Measurements from ENCODE around the gene TEX2. TPM values are rescaled to one million over a fixed set of nuclear protein-coding genes. Genes with fewer than 3 reads are reported as not detected.
A peak's percentile ranks its signal among the peaks of the same experiment; 100 is the strongest.

Gene TEX2
- polyA plus RNA-seq, 3 donors = 6.5 to 8.7 (median 7.8) TPM

DNA sequence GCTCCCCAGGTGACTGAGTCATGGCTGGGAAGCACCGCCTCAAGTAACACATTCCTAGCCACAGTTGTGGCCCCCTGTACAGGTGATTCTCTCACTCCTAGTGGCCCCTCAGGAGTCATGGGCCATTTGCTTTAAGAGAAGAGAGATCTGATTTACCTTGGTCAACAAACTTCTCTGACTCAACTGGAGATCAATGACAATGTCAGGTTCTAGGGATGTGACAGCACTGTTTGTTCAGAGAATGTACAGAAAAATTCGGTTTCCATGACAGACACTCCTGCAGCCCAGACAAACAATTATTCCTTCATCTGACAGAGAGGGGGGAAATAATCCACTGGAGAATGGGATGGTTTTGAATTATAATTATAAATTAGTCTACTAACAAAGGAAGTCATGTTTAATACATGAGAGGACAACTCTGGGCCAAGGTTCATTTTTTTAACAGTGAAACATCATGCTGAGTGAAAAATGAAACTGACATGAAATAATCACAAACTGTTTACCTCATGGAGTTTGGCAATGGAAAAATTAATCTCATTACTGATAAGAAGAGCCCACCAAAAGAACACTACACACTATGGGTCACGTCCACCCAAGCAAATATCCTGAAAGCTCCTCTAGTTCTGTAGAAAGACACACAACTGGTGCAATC lies 142.8 kb downstream of the TEX2 start:
- Histone ChIP-seq H3K4me1 (ENCODE audit: control insufficient read depth in 1 of 2, insufficient read depth in 2 of 2, low read length in 2 of 2) (peaks cover 52 to 59% of the 10 kb centered on the region in 2 donors), H4K20me1 (ENCODE audit: insufficient read depth, low read length) (peaks cover 63% of the 10 kb centered on the region), H3K4me2 (replicated peaks; ENCODE audit: extremely low read depth, low read length, poor library complexity, severe bottlenecking) (no peak overlapping the region), H3K9ac (ENCODE audit: insufficient read depth, low read length, poor library complexity, severe bottlenecking) (no peak overlapping the region), H3K27me3 (ENCODE audit: control insufficient read depth in 2 of 2, insufficient read depth in 2 of 2, low read length in 2 of 2) (no peaks in the 10 kb centered on the region), H3K4me3 (replicated peaks in 1 of 3; ENCODE audit: low read depth in 2 of 3, low read length in 3 of 3) (peak overlapping the region in 1 of 3 experiments; percentile 14), H3K36me3 (replicated peaks in 1 of 2; ENCODE audit: control insufficient read depth in 1 of 2, insufficient read depth in 2 of 2, low read length in 2 of 2) (peaks cover 0 to 11% of the 10 kb centered on the region in 2 donors), H3K27ac (ENCODE audit: low read depth in 1 of 2, low read length in 2 of 2) (no peak overlapping the region), H2AFZ (ENCODE audit: insufficient read depth, low read depth, low read length, poor library complexity, severe bottlenecking) (no peak overlapping the region), H3K9me3 (replicated peaks in 1 of 2; ENCODE audit: control insufficient read depth in 1 of 2, insufficient read depth in 1 of 2, low read length in 2 of 2) (no peaks in the 10 kb centered on the region), H3K79me2 (ENCODE audit: insufficient read depth, low read length) (peaks cover 96% of the 10 kb centered on the region)
- TF ChIP-seq, protein P1, sequence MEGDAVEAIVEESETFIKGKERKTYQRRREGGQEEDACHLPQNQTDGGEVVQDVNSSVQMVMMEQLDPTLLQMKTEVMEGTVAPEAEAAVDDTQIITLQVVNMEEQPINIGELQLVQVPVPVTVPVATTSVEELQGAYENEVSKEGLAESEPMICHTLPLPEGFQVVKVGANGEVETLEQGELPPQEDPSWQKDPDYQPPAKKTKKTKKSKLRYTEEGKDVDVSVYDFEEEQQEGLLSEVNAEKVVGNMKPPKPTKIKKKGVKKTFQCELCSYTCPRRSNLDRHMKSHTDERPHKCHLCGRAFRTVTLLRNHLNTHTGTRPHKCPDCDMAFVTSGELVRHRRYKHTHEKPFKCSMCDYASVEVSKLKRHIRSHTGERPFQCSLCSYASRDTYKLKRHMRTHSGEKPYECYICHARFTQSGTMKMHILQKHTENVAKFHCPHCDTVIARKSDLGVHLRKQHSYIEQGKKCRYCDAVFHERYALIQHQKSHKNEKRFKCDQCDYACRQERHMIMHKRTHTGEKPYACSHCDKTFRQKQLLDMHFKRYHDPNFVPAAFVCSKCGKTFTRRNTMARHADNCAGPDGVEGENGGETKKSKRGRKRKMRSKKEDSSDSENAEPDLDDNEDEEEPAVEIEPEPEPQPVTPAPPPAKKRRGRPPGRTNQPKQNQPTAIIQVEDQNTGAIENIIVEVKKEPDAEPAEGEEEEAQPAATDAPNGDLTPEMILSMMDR (IDR thresholded peaks at IDR 0.05) = no peak
- peaks cover 12 to 28% of the 10 kb centered on the region in 2 donors for H3K36me3 Mint-ChIP-seq
- peaks cover 0 to 4% (median 0%) of the 10 kb centered on the region in 7 donors for H3K9me3 Mint-ChIP-seq
- H3K27me3 Mint-ChIP-seq (ENCODE audit: low read depth in 3 of 3) = no peaks in the 10 kb centered on the region
- intact Hi-C loops (cut with micrococcal nuclease) = no loop called here
- WGBS (ENCODE audit: insufficient coverage) = 92% methylated on average over 2 of the region's 3 CpGs
- no peak for DNase-seq
- peak overlapping the region in 3 of 7 donors; percentile 55 to 85 (median 73) for H3K27ac Mint-ChIP-seq
- peaks cover 57% of the 10 kb centered on the region for H3K4me1 Mint-ChIP-seq
- no peak overlapping the region for H3K4me3 Mint-ChIP-seq

DNA sequence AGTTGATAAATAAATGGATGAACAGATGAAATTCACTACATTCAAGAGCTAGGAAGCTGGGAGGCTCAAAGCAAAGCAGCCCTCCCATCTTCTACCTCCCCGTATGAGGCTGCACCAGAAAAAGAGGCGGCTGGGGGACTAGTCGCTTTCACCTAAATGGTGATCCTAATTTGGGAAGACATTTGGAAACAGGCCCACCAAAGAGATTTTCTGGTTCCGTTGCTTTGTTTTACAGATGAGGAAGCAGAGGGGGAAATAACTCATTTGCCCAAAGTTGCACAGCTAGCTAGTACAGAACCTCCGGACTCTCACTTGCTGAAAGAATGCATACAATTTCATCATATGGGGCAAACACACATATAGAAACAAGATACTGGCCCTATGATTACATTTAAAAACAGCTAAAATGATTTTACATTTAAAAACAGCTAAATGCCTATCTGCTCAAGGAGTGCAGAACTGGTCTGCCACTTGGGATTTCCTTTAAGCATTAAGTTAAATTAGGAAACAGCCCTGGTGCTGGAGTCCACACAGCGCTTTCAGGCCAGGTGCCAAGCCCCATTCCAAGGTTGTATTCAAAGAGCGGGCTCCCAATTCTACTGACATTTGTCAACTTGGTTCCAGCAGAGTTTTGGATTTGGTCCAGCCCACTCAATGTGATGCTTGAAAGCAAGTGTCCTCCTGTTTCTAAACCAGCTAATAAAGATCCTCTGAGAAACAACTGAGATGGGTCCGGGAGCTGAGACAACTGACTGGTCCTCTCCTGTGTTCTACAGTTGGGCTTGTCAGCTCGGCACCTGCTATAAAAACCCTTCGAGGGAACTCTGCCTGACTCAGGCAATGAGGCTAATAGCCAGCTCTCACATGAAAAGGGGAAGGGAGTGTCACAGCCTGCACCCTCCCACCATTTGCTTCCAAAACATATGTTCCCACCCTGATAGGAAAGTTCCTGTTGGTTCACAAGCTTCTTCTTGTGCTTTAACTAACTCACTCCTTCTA lies 144.8 kb downstream of the TEX2 start:
- no peak overlapping the region for H2AFZ ChIP-seq (ENCODE audit: insufficient read depth, low read depth, low read length, poor library complexity, severe bottlenecking)
- H3K27me3 ChIP-seq (ENCODE audit: control insufficient read depth in 2 of 2, insufficient read depth in 2 of 2, low read length in 2 of 2) = no peaks in the 10 kb centered on the region
- DNase-seq = peak; percentile 69 to 82 (median 80)
- peaks cover 0 to 7% of the 10 kb centered on the region in 2 donors for H3K36me3 ChIP-seq (replicated peaks in 1 of 2; ENCODE audit: control insufficient read depth in 1 of 2, insufficient read depth in 2 of 2, low read length in 2 of 2)
- peaks cover 9 to 21% of the 10 kb centered on the region in 2 donors for H3K36me3 Mint-ChIP-seq
- H3K79me2 ChIP-seq (ENCODE audit: insufficient read depth, low read length) = peaks cover 95% of the 10 kb centered on the region
- H3K9me3 ChIP-seq (replicated peaks in 1 of 2; ENCODE audit: control insufficient read depth in 1 of 2, insufficient read depth in 1 of 2, low read length in 2 of 2) = no peaks in the 10 kb centered on the region
- H3K4me3 ChIP-seq (replicated peaks in 1 of 3; ENCODE audit: low read depth in 2 of 3, low read length in 3 of 3) = peak overlapping the region in 2 of 3 experiments; percentile 27 to 63
- H3K27me3 Mint-ChIP-seq (ENCODE audit: low read depth in 3 of 3) = peaks cover 0 to 3% (median 0%) of the 10 kb centered on the region in 3 donors
- H3K9ac ChIP-seq (ENCODE audit: insufficient read depth, low read length, poor library complexity, severe bottlenecking) = peak overlapping the region; percentile 35
- TF ChIP-seq, protein P1 (IDR thresholded peaks at IDR 0.05) = no peak
- WGBS (ENCODE audit: insufficient coverage) = 13% methylated on average over 4 of the region's 10 CpGs
- peaks cover 59 to 67% of the 10 kb centered on the region in 2 donors for H3K4me1 ChIP-seq (ENCODE audit: control insufficient read depth in 1 of 2, insufficient read depth in 2 of 2, low read length in 2 of 2)
- intact Hi-C loops (cut with micrococcal nuclease) = loop anchor here (5.0 kb wide), 2 partner anchors 36 to 56 kb away; no protein-coding TSS in a partner anchor
- peak overlapping the region; percentile 71 for H3K4me2 ChIP-seq (replicated peaks; ENCODE audit: extremely low read depth, low read length, poor library complexity, severe bottlenecking)
- peaks cover 61% of the 10 kb centered on the region for H3K4me1 Mint-ChIP-seq
- H3K4me3 Mint-ChIP-seq = peak overlapping the region; percentile 54 to 63
- H3K9me3 Mint-ChIP-seq = no peaks in the 10 kb centered on the region
- H3K27ac ChIP-seq (ENCODE audit: low read depth in 1 of 2, low read length in 2 of 2) = peak overlapping the region; percentile 72 to 79
- peaks cover 56% of the 10 kb centered on the region for H4K20me1 ChIP-seq (ENCODE audit: insufficient read depth, low read length)
- H3K27ac Mint-ChIP-seq = peak overlapping the region; percentile 84 to 92 (median 91)

Measured in CD14-positive monocyte (primary cell).